Neuron (in vitro differentiated cells): Measurements from ENCODE around the gene C1QTNF1.

Experiments used
- H2AFZ ChIP-seq: one replicate; pipeline ENCODE4 v1.6.1; 2013; ENCODE audit warnings: low read depth, mild to moderate bottlenecking, inconsistent platforms, low read length, moderate library complexity
- H3K27me3 ChIP-seq: one replicate; pipeline ENCODE4 v1.6.1; 2013; ENCODE audit warnings: low read length; ENCODE audit not compliant: insufficient read depth
- H3K36me3 ChIP-seq: one replicate; pipeline ENCODE4 v1.6.1; 2013; ENCODE audit warnings: low read length; ENCODE audit not compliant: insufficient read depth
- H3K4me1 ChIP-seq: one replicate; pipeline ENCODE4 v1.6.1; 2013; ENCODE audit warnings: low read length; ENCODE audit not compliant: insufficient read depth
- H3K4me3 ChIP-seq: 2 replicates; pipeline ENCODE4 v1.5.1; 2013; ENCODE audit warnings: mild to moderate bottlenecking, low read length, moderate library complexity
- H3K9me3 ChIP-seq: one replicate; pipeline ENCODE4 v1.6.1; 2013; ENCODE audit warnings: low read length

Gene C1QTNF1

GRCh38 chr17:79041041-79041570, 17.1 kb downstream of the C1QTNF1 start:
- Histone ChIP-seq H3K4me3 (no peak overlapping the region), H3K9me3 (no peaks in the 10 kb centered on the region), H3K27me3 (peaks cover 10% of the 10 kb centered on the region), H3K4me1 (no peaks in the 10 kb centered on the region), H3K36me3 (no peaks in the 10 kb centered on the region), H2AFZ (no peak overlapping the region)

- no peaks in the 10 kb centered on the region for H3K4me1 ChIP-seq
- H3K27me3 ChIP-seq, result peaks cover 6% of the 10 kb centered on the region
- H3K9me3 ChIP-seq, result no peaks in the 10 kb centered on the region
- no peaks in the 10 kb centered on the region for H3K36me3 ChIP-seq
- no peak overlapping the region for H3K4me3 ChIP-seq
- H2AFZ ChIP-seq, result no peak overlapping the region
Observed at GRCh38 chr17:79041723-79042420, 17.9 kb downstream of the C1QTNF1 start.

GRCh38 chr17:79042421-79043190, 18.6 kb downstream of the C1QTNF1 start:
- Histone ChIP-seq H3K4me3 (no peak overlapping the region), H3K9me3 (no peaks in the 10 kb centered on the region), H2AFZ (no peak overlapping the region), H3K4me1 (no peaks in the 10 kb centered on the region), H3K36me3 (no peaks in the 10 kb centered on the region), H3K27me3 (peaks cover 6% of the 10 kb centered on the region)

GRCh38 chr17:79043191-79043930, 19.4 kb downstream of the C1QTNF1 start:
- Histone ChIP-seq H2AFZ (no peak overlapping the region), H3K9me3 (peaks cover 3% of the 10 kb centered on the region), H3K27me3 (peaks cover 5% of the 10 kb centered on the region), H3K4me1 (no peaks in the 10 kb centered on the region), H3K4me3 (no peak overlapping the region), H3K36me3 (no peaks in the 10 kb centered on the region)

GRCh38 chr17:79043931-79044320, 20.0 kb downstream of the C1QTNF1 start:
- peaks cover 3% of the 10 kb centered on the region for H3K9me3 ChIP-seq
- no peaks in the 10 kb centered on the region for H3K4me1 ChIP-seq
- no peaks in the 10 kb centered on the region for H3K36me3 ChIP-seq
- peaks cover 2% of the 10 kb centered on the region for H3K27me3 ChIP-seq
- H2AFZ ChIP-seq, result no peak overlapping the region
- no peak overlapping the region for H3K4me3 ChIP-seq

- no peaks in the 10 kb centered on the region for H3K4me1 ChIP-seq
- no peak overlapping the region for H2AFZ ChIP-seq
- peaks cover 3% of the 10 kb centered on the region for H3K9me3 ChIP-seq
- H3K4me3 ChIP-seq, result no peak overlapping the region
- H3K36me3 ChIP-seq, result no peaks in the 10 kb centered on the region
- peaks cover 2% of the 10 kb centered on the region for H3K27me3 ChIP-seq
Observed at GRCh38 chr17:79044462-79044861, 20.5 kb downstream of the C1QTNF1 start.

- Histone ChIP-seq H3K36me3 (no peaks in the 10 kb centered on the region), H2AFZ (no peak overlapping the region), H3K27me3 (peaks cover 6% of the 10 kb centered on the region), H3K9me3 (peaks cover 3% of the 10 kb centered on the region), H3K4me1 (no peaks in the 10 kb centered on the region), H3K4me3 (no peak overlapping the region)
Observed at GRCh38 chr17:79045001-79045729, 21.2 kb downstream of the C1QTNF1 start.

GRCh38 chr17:79045842-79046196, 21.9 kb downstream of the C1QTNF1 start:
- peaks cover 7% of the 10 kb centered on the region for H3K27me3 ChIP-seq
- H3K4me3 ChIP-seq, result no peak overlapping the region
- H3K9me3 ChIP-seq, result peaks cover 3% of the 10 kb centered on the region
- H2AFZ ChIP-seq, result no peak overlapping the region
- H3K36me3 ChIP-seq, result no peaks in the 10 kb centered on the region
- no peaks in the 10 kb centered on the region for H3K4me1 ChIP-seq

- peaks cover 3% of the 10 kb centered on the region for H3K9me3 ChIP-seq
- H2AFZ ChIP-seq, result no peak overlapping the region
- H3K4me3 ChIP-seq, result no peak overlapping the region
- H3K27me3 ChIP-seq, result peaks cover 7% of the 10 kb centered on the region
- H3K36me3 ChIP-seq, result no peaks in the 10 kb centered on the region
- no peaks in the 10 kb centered on the region for H3K4me1 ChIP-seq
Observed at GRCh38 chr17:79046197-79046915, 22.4 kb downstream of the C1QTNF1 start.

GRCh38 chr17:79046916-79047280, 22.9 kb downstream of the C1QTNF1 start:
- peaks cover 3% of the 10 kb centered on the region for H3K9me3 ChIP-seq
- H2AFZ ChIP-seq, result no peak overlapping the region
- no peak overlapping the region for H3K4me3 ChIP-seq

GRCh38 chr17:79047291-79047920, 23.4 kb downstream of the C1QTNF1 start:
- H3K36me3 ChIP-seq, result no peaks in the 10 kb centered on the region
- H3K4me3 ChIP-seq, result no peak overlapping the region

More at GRCh38 chr17:79046916-79047280, 22.9 kb downstream of the C1QTNF1 start:
- Histone ChIP-seq H3K4me1 (no peaks in the 10 kb centered on the region), H3K27me3 (peaks cover 7% of the 10 kb centered on the region), H3K36me3 (no peaks in the 10 kb centered on the region)

More at GRCh38 chr17:79047291-79047920, 23.4 kb downstream of the C1QTNF1 start:
- peaks cover 7% of the 10 kb centered on the region for H3K27me3 ChIP-seq
- H2AFZ ChIP-seq, result no peak overlapping the region
- H3K9me3 ChIP-seq, result peaks cover 3% of the 10 kb centered on the region
- H3K4me1 ChIP-seq, result no peaks in the 10 kb centered on the region
